ENCODE data around the gene GEN1. TPM values are rescaled to one million over a fixed set of nuclear protein-coding genes. Genes with fewer than 3 reads are reported as not detected.

Gene GEN1
- total RNA-seq, 3 donors from 2014 or later = 12.9 to 31.4 (median 20.1) TPM

- H3K9me3 ChIP-seq = no peaks in the 10 kb centered on the region
- H3K4me3 ChIP-seq = no peak overlapping the region
- H3K4me1 ChIP-seq (ENCODE audit: low read depth) = no peaks in the 10 kb centered on the region
- TF ChIP-seq CTCF (IDR thresholded peaks at IDR 0.05) = no peak
- H3K36me3 ChIP-seq (ENCODE audit: low read depth) = no peaks in the 10 kb centered on the region
- DNase-seq (no peak), ATAC-seq (no peak)
- intact Hi-C loops (cut with DNase I, micrococcal nuclease) = no loop called here
These were observed 9.8 kb downstream of the GEN1 start for GRCh38 chr2:17763641-17764333.

GRCh38 chr2:17765398-17765797 is 11.5 kb downstream of the GEN1 start:
- Histone ChIP-seq H3K4me1 (ENCODE audit: low read depth) (no peaks in the 10 kb centered on the region), H3K4me3 (no peak overlapping the region), H3K9me3 (no peaks in the 10 kb centered on the region), H3K36me3 (ENCODE audit: low read depth) (no peaks in the 10 kb centered on the region)
- DNase-seq (no peak), ATAC-seq (no peak)
- intact Hi-C loops (cut with DNase I, micrococcal nuclease) = no loop called here
- TF ChIP-seq CTCF (IDR thresholded peaks at IDR 0.05) = no peak

GRCh38 chr2:17768894-17769293 is 15.0 kb downstream of the GEN1 start:
- DNase-seq (no peak), ATAC-seq (no peak)
- H3K36me3 ChIP-seq (ENCODE audit: low read depth) = no peaks in the 10 kb centered on the region
- intact Hi-C loops (cut with DNase I, micrococcal nuclease) = no loop called here
- no peak overlapping the region for H3K4me3 ChIP-seq
- no peaks in the 10 kb centered on the region for H3K9me3 ChIP-seq
- TF ChIP-seq CTCF (IDR thresholded peaks at IDR 0.05) = no peak
- no peaks in the 10 kb centered on the region for H3K4me1 ChIP-seq (ENCODE audit: low read depth)

GRCh38 chr2:17771956-17772355 is 18.0 kb downstream of the GEN1 start:
- no peak for TF ChIP-seq CTCF (IDR thresholded peaks at IDR 0.05)
- no peaks in the 10 kb centered on the region for H3K36me3 ChIP-seq (ENCODE audit: low read depth)
- H3K9me3 ChIP-seq = no peaks in the 10 kb centered on the region
- H3K4me1 ChIP-seq (ENCODE audit: low read depth) = no peaks in the 10 kb centered on the region
- H3K4me3 ChIP-seq = no peak overlapping the region
- intact Hi-C loops (cut with DNase I, micrococcal nuclease) = no loop called here
- ATAC-seq (no peak), DNase-seq (no peak)

- no peaks in the 10 kb centered on the region for H3K36me3 ChIP-seq (ENCODE audit: low read depth)
- TF ChIP-seq CTCF (IDR thresholded peaks at IDR 0.05) = no peak
- ATAC-seq = no peak
- no peak overlapping the region for H3K4me3 ChIP-seq
- intact Hi-C loops (cut with DNase I, micrococcal nuclease) = no loop called here
- DNase-seq = no peak
- no peaks in the 10 kb centered on the region for H3K4me1 ChIP-seq (ENCODE audit: low read depth)
- no peaks in the 10 kb centered on the region for H3K9me3 ChIP-seq
These were observed 18.6 kb downstream of the GEN1 start for GRCh38 chr2:17772532-17772931.

- no peak for DNase-seq
- intact Hi-C loops (cut with DNase I, micrococcal nuclease) = no loop called here
- H3K4me3 ChIP-seq = no peak overlapping the region
- ATAC-seq = no peak
- TF ChIP-seq CTCF (IDR thresholded peaks at IDR 0.05) = no peak
- H3K9me3 ChIP-seq = no peaks in the 10 kb centered on the region
- no peaks in the 10 kb centered on the region for H3K36me3 ChIP-seq (ENCODE audit: low read depth)
- no peaks in the 10 kb centered on the region for H3K4me1 ChIP-seq (ENCODE audit: low read depth)
These were observed 26.6 kb downstream of the GEN1 start for GRCh38 chr2:17780546-17780945.

Measured in mucosa of descending colon (tissue), 3 donors.